ENCODE results near the gene GPC5. TPM values are rescaled to one million over a fixed set of nuclear protein-coding genes. Genes with fewer than 3 reads are reported as not detected.

GPC5 gene
- total and polyA plus RNA-seq, 2 of the 13 experiments (the other 11 are each of a cell fraction or from before 2014, with no cell fraction given), result 0.02 to 0.07 TPM

- TF ChIP-seq PRDM10 (CRISPR knock-in tag; IDR thresholded peaks at IDR 0.05; ENCODE audit: low read depth) (no peak), ZBTB39 (CRISPR knock-in tag; IDR thresholded peaks at IDR 0.05) (no peak), DMAP1 (CRISPR knock-in tag; IDR thresholded peaks at IDR 0.05) (no peak), ZSCAN5A (CRISPR knock-in tag; IDR thresholded peaks at IDR 0.05; ENCODE audit: borderline replicate concordance) (no peak), BHLHE40 (IDR thresholded peaks at IDR 0.05; ENCODE audit: low read length) (no peak), HNRNPK (IDR thresholded peaks at IDR 0.05; ENCODE audit: low read depth, low read length, poor library complexity, severe bottlenecking) (no peak), NFYC (CRISPR knock-in tag; IDR thresholded peaks at IDR 0.05) (no peak), KDM6A (CRISPR knock-in tag; IDR thresholded peaks at IDR 0.05; ENCODE audit: low read depth) (peak; percentile 55; the same call in 1 of the 2 replicates), CREBL2 (CRISPR knock-in tag; IDR thresholded peaks at IDR 0.05; ENCODE audit: borderline replicate concordance) (no peak), HDAC1 (CRISPR knock-in tag; IDR thresholded peaks at IDR 0.05) (peak; percentile 35; the same call in 1 of the 2 replicates), ELK4 (CRISPR knock-in tag; IDR thresholded peaks at IDR 0.05; ENCODE audit: borderline replicate concordance) (no peak), BRF2 (CRISPR knock-in tag; IDR thresholded peaks at IDR 0.05) (no peak), ZNF383 (CRISPR knock-in tag; IDR thresholded peaks at IDR 0.05; ENCODE audit: borderline replicate concordance) (no peak), MEIS2 (CRISPR knock-in tag; IDR thresholded peaks at IDR 0.05) (no peak), TCF12 (IDR thresholded peaks at IDR 0.05) (no peak), TCF12 (CRISPR knock-in tag; IDR thresholded peaks at IDR 0.05) (no peak), IKZF5 (CRISPR knock-in tag; IDR thresholded peaks at IDR 0.05) (no peak), ZMYM2 (CRISPR knock-in tag; IDR thresholded peaks at IDR 0.05) (no peak), ATM (IDR thresholded peaks at IDR 0.05; ENCODE audit: borderline replicate concordance) (no peak), ZNF709 (CRISPR knock-in tag; IDR thresholded peaks at IDR 0.05) (no peak), NR3C1 (CRISPR knock-in tag; IDR thresholded peaks at IDR 0.05) (no peak)
These were observed 25.5 kb upstream of the GPC5 start (continued) for GRCh38 chr13:91372911-91373310.

Measured in HepG2 (cell line).